Uterus (tissue), 2 donors: ENCODE data around the gene BCL2L11.

Source experiments
- CTCF ChIP-seq, 4 experiments: fragments of 200-600 bp in 2 of 4; fragments of 450-650 bp in 2 of 4; sonication (generic) in 2 of 4; IDR thresholded peaks; one replicate each; pipeline ENCODE4 v1.5.1; 2016 to 2019; ENCODE audit warnings: antibody characterized with exemption in 4 of 4, mild to moderate bottlenecking in 2 of 4, moderate library complexity in 1 of 4
- POLR2A ChIP-seq, 2 donors: fragments of 450-650 bp; IDR thresholded peaks; one replicate each; pipeline ENCODE4 v1.6.1; 2016; ENCODE audit warnings: antibody characterized with exemption in 2 of 2, mild to moderate bottlenecking in 1 of 2, moderate library complexity in 1 of 2

DNA sequence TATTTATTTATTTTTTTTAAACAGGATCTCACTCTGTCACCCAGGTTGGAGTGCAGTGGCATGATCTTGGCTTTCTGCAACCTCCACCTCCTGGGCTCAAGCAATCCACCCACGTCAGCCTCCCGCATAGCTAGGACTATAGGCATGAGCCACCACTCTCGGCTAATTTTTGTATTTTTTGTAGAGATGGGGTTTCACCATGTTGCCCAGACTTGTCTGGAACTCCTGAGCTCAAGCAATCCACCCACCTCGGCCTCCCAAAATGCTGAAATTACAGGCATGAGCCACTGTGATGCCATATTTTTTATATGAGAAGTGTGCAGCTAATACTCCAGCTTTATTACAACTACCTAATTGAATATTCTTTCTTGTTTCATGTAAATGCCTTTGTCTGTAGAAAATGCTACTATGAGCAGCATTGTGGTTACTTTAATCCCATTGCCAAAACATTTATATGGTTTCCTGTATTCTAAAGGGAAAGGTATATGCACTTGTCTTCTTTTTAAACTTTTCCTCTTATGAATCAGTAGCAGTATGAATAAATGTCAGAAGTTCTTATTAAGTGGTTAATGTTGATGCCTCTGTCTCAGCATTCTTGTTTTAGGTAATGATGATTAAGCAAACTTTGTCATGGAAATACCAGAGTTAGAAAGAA lies 9.5 kb upstream of the BCL2L11 start:
- no peak for TF ChIP-seq CTCF (IDR thresholded peaks at IDR 0.05)
- TF ChIP-seq POLR2A (IDR thresholded peaks at IDR 0.05): no peak
